Dermis microvascular lymphatic vessel endothelial cell (primary cell): ENCODE data around the gene COPB1. TPM values are rescaled to one million over a fixed set of nuclear protein-coding genes. Genes with fewer than 3 reads are reported as not detected.
A peak's percentile ranks its signal among the peaks of the same experiment; 100 is the strongest.

Source experiments
- DNase-seq, 2 donors: peaks; one replicate each; pipeline versions ENCODE4 v3.0.0 to v3.0.0-alpha.2; 2010; ENCODE audit warnings: low read depth in 2 of 2
- total RNA-seq: library from RNA; depleted of rRNA; stranded (reverse); fragments of >200 nt; gene quantifications from 2 replicates; pipeline ENCODE4 v1.2.1, GENCODE V29; 2014

The COPB1 gene
- total RNA-seq, 1 donor from 2014 or later = 211 TPM

DNA sequence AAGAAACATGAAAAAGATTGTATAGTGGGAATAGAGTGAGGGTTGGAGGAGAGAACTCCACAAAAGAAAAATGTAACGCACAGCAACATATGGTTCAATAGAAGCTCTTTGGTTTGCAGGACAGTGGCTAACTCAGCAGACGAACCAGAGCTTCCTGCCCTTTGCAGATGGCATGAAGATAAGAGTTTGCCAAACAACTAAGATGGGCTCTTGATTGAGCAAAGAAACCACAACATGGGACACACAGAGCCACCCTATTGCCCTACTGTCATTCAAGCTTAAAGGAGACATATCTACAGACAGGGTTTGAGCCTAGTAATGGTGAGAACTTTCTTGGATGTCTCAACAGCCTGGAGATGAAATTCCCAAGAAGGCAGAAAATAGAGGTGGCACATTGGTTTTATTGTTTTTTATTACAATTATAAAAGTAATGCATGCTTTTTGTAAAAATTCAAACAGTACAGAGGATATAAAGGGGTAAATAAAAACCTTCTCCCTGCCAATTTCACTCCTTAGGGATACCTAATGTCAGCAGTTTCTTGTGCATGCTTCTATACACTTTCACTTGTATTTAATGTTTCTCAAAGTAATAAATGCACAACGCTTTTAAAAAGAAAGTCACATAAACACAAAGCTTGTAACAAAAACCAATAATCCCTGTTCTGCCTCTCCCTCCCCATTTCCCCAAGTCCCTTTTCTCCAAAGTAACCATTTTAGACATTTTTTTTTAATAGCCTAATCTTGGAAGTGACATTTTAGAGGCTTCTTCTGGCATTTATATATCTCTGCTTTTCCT lies 63.7 kb downstream of the COPB1 start:
- no peak for DNase-seq

DNA sequence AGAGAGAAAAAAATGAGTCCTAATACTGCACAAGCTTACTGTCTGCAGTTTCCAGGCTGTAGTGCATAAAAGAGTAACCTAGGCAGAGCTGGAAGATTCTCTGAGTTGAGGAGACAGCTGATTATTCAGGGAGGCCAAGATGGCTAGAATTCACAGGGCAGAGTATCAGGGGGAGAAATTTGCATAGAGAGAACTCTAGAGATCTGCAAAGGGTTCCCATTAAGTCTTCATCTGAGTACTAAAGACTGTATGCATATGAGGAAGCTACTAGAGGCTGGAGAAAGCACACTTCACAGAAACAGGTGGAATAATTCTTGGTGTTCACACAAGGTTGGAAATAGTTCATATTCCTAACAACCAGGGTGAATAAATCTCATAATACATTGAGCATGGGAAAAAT lies 74.0 kb downstream of the COPB1 start:
- DNase-seq = no peak

DNA sequence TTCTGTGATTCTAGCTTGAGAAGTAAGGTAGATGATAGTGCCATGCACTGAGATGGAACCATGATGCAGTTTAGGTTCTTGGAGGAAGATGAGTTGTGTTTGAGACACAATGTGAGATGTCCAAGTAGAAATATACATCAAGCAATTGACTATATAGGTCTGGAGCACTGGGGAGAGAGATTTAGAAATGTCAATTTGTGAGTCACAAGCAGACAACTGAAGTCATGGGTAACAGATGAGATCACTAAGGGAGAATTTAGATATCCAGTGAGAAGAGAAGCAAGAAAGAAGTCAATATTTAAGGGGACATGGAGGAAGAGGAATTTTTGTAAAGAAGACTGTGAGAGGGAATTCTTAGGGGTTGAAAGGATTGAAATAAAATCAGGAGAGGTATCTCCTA lies 75.5 kb downstream of the COPB1 start:
- peak in 1 of 2 donors; percentile 41 for DNase-seq

DNA sequence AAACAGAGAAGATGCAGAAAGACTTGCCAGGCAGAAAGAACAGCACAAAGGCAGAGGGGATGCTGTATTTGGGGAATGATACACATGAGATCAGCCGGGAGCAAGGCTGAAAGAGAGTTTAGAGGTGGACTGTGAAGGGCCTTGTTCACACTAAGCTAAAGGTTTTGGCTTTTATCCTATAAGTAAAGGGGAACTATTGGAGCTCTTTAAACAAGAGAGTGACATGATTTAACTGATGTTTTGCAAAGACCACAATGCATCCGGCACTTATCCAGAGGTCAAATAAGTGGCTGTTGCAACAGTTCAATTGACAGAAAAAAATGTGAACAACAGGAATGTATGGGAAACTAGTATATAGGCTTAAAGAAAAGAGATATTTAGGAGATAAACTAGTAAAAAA lies 76.0 kb downstream of the COPB1 start:
- DNase-seq = peak in 1 of 2 donors; percentile 48

DNA sequence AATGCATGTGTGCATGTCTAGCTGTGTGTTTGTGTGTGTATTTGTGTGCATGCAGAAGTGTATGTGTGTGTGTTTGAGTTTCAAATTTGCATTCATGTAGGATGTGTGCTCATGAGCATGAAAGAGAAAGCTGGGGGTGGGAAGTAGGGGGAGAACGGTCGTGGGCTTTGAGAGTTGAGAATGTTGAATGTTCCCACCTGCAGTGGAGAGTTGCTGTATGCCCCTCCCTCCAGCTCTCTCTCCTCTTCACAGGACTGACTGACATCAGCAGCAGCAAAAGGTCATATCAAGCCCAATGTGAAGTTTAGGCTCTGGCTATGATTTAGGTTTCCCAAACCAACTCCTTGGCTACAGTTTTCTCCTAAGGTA lies 76.8 kb downstream of the COPB1 start:
- DNase-seq = no peak

DNA sequence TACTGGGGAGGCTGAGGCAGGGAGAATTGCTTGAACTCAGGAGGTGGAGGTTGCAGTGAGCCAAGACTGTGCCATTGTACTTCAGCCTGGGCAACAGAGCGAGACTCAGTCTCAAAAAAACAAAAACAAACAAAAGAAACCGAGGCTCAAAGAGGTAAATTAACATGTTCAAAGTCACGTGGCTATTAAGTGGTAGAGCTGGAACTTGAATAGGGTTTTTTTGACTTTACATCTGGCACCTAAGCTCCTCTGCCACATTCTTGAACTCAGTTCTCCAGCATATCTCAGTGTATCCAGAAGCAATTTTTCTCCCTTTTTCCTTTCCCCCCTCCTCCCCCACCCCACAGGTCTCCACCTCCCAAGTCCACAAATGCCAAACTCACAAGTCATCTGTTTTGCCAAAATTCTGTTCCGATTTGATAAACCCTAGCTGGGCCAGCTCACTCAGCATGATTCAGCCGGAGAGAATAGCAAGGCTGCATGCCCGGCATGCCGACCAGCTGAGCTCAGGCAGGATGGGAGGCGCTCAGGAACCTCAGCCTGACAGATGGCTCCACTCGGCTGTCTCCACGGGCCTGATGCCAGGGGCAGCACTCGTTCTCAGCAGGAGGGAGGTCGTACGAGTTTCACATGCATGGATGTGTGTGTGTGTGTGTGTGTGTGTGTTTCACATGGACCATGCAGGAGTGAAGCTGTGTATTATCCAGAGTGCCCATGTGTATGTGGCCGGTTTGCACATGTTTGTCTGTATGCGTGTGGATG lies 77.4 kb downstream of the COPB1 start:
- DNase-seq = peak; percentile 84 to 97

DNA sequence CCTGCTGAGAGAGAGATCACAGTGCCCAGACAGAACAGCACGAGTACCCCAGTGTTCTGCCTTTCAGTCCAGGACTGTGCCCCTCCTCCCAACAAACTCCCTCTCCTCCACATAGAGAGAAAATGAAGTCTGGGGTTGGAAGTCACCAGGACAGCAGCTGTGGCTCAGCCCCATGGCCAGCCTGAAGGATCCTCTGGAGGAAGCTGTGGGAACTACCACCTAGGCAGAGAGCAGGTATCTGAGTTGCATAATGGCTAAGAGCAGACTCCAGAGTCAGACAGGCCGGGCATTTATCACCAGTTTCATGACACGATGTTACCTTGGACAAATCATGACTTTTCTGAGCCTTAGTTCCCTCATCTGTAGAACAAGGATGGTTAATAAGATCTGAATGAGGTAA lies 79.4 kb downstream of the COPB1 start:
- DNase-seq = no peak

DNA sequence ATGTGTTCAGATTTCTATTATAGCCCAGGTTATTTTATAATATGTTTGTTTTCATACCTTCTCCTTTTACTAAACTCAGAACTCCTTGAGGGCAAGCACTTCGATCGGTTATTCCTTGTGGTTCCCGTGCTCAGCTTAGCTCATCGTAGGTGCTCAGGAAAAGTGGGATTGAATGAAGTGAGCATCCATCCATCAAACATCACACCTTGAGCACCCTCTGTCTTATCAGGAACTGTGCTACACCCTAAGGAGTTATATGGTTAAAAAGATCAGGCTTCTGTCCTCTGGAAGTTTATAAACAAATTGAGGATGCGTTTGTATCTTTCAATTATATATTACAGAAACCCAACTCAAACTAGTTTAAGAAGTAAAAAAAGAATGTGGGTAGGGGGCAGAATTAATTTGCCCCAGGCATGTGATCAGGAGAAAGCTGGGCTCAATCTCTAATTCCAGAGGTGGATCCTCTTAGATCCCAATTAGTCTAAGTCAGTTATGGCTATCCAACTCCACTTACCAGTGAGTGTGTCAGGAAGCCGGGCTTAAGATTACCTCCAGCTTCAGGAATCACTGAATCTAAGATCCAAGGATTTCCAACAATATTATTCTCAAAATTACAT lies 80.7 kb downstream of the COPB1 start:
- peak; percentile 28 to 71 for DNase-seq

DNA sequence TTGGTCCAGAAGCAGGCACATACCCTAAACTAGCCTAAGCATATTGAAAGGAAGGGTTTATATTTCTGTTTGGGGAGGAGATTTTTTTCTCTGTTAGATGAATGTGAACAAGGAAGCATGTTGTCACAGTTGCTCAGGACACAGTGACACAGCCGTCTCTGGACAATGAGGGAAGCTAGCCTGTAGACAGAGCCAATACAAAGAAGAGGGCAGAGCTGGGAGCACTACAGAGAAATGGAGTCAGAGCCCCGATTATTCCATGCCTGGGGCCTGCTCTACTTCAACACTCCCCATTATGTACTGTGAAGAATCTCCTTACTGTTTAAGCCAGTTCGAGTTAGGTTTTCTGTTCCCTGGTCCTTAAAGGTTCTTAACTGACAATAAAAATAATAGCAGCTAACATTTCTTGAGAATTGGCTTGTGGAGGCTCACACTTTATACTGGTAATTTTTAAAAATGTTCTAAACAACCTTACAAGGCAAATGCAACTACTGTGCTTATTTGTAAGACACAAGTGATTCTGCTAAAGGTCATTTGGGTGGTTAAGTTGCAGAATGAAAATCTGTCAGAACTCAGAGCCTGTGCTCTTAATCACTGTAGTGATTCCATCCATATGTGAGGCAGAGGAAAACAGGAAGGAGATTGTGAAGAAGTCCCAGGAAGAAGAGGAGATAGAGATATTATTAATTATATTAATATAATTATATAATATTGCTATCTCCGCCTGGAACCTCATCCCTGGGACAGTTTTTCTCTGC lies 81.8 kb downstream of the COPB1 start:
- DNase-seq = no peak

DNA sequence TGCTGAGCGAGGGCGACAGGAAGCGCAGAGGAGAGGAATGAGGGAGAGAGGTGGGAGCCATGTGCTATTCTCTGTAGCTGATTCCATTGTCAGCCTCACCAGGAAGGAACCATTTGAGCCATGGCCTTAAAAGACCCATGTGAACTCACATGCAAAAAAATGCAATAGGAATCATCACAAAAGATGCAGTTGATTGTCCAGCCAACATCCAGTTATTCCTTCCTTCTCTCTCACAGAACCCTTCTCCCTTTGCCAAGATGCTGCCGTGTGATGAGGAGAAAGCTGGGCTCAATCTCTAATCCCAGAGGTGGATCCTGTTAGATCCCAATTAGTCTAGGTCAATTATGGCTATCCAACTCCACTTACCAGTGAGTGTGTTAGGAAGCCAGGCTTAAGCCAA lies 82.4 kb downstream of the COPB1 start:
- DNase-seq = no peak

DNA sequence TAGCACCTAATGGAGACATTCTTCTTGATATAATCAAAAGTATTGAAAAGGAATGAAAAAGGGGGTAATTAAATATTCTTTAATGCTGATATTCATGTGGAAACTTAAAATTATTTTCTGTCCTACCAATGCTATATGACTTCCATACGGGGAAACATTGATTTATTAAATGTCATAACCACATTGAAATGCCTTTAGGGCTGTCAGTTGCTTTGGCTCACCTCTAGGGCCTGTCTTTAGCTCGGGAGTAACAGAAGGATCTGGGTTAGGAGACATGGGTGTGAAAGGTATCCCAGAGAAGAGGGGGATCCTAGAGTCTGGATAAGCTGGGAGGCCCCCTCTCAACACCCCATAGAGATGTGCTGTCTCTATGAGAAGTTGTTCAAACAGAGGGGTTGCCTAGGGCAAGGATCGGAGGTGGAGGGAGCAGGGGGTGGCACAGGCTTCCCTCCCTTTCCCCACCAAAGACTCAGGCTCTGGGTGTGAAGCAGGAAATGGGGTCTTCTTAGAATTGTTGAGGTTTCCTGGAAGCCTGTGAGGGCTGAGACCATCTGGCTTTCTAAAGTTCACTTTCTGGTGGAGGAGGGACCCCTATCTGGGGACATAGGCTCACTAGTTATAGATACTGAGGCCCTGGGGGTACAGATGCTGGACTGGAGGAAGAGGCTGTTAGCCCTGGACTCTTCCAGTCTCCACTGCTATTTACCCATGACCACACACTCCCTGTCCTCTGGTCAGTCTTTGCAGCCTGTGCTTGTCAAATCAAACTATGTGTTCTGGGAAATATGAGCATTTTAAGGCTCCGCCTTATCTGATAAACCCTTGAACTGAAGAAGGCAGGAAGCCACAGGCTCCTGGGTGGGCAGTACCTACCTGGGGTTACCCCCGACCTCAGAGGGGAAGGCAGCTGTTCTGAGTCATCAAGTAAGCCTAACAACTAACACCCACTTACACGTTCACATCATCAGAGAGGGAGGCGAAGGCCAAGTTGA lies 84.8 kb downstream of the COPB1 start:
- DNase-seq = no peak

DNA sequence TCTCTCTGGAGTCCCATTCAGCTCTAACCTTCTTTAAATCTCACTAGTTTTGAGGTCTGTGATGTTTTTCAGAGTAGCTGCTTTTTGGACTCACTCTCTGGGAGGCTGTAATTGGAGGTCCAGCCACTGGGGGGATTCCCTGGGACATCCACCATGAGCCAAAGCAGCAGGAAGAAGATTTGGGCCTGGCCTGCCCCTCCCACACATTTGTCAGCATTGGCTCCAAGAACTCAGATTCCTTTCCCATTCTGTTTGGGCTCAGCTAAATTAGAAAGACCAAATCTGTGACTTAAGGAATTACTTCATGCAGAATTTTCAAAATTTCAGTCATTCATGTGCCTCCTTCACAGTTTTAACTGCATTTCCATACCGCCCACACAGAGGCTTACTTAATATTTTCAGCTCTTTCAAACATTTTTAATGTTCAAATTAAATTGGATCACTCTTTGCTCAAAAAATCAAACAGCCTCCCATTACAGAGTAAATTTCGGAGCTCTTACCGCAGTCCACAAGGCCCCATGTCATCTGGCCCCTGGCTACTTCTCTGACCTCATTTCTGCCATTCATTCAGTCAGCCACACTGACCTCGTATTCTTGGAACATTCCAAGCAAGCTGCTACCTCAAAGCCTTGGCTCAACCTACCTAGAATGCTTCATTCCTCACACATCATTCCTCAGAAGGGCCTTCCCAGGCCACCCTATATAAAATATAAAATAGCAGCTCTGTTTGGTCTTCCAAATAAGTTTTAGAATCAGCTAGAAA lies 86.1 kb downstream of the COPB1 start:
- no peak for DNase-seq

DNA sequence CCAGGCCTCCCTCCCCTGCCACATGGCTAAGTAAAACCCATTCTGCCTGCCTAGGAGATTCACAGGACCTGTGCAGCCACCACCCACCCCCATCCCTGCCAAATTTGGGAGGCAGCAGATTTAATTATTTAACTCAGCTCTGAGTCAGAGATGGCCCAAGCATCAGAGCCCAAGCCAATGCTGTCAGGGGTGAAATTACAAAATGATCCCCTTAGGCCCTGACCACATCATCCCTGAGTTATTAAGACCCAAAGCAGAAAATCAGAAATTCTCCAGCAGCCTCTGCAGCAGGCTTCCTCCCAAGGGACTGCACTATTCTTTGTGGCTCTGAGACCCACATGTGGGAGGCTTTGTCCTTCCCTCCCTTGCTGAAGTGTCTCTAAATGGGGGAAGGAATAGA lies 87.8 kb downstream of the COPB1 start:
- DNase-seq = no peak

DNA sequence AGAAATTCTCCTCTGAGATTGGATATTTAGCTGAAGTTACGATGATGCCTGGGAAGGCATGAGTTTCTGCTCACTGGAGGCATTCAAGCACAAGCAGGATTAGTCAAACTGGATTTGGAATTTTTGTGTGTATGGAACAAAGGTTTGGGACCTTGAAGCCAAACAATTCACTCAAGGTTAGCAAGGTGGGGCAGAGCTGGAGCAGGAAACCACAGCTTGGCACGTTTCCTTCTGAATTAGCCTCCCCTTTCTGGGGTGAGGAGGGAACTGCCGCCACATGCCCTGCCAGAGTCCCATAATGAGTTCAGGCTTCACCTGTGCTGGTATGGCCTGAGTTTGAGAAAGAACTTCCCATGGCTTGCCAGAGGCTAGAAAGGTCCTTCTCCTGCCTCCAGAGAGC lies 89.7 kb downstream of the COPB1 start:
- DNase-seq = no peak

DNA sequence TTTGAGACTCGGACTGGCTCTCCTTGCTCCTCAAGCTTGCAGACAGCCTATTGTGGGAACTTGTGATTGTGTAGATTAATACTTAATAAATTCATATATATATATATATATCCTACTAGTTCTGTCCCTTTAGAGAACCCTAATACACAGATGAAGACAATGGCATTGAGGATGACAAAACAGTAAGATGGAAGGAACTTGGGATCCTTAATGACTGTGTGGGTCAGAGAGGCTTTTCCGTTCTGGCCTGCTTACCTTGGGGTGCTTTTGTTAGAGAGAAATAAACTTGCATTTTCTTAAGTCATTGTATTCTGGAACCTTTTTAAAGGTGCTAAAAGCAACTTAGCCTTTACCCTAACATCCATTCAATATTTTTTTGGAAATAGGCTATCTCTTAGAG lies 91.0 kb downstream of the COPB1 start:
- DNase-seq = no peak

Other genes with a start within 250 kb of the COPB1 start
- gene RRAS2, start 140.6 kb downstream of the COPB1 start, total RNA-seq = 97.5 and 104 TPM in 2 replicates
- gene PSMA1, start 20.6 kb upstream of the COPB1 start, total RNA-seq = 156 and 199 TPM in 2 replicates
- 0.13 and 0.51 TPM in 2 replicates for gene PDE3B, start 144.0 kb upstream of the COPB1 start, total RNA-seq